WTC11 (cell line): ENCODE measurements around the gene CSF1R. TPM values are rescaled to one million over a fixed set of nuclear protein-coding genes. Genes with fewer than 3 reads are reported as not detected.

Experiments
- ATAC-seq: fragments of 200-7000 bp; cut with Tn5 transposase; 2 replicates; pipeline ENCODE4 v1.10.0; 2021; ENCODE audit warnings: mild to moderate bottlenecking, moderate library complexity
- CTCF ChIA-PET: fragments of 300-600 bp; sonication (Branson Sonifier 250); formaldehyde crosslinking; loops from one replicate; lab custom pipeline; 2021; ENCODE audit warnings: antibody characterized with exemption; lab: Charles Lee
- POLR2A ChIA-PET: fragments of 350-600 bp; sonication (Branson Sonifier 250); formaldehyde crosslinking; loops from one replicate; lab custom pipeline; 2021; ENCODE audit warnings: antibody characterized with exemption; lab: Charles Lee
- DNase-seq: peaks from one replicate; pipeline ENCODE4 v3.0.0; 2021; ENCODE audit warnings: low spot score
- H3K27ac Mint-ChIP-seq: 2 replicates; pipeline ENCODE4 v1.8.0; 2021; ENCODE audit warnings: mixed read lengths
- H3K27me3 Mint-ChIP-seq: 2 replicates; pipeline ENCODE4 v1.8.0; 2021; ENCODE audit warnings: low read depth, mild to moderate bottlenecking, moderate library complexity, mixed read lengths
- H3K36me3 Mint-ChIP-seq: 2 replicates; pipeline ENCODE4 v1.8.0; 2021; ENCODE audit warnings: mixed read lengths
- H3K4me1 Mint-ChIP-seq: 2 replicates; pipeline ENCODE4 v1.8.0; 2022; ENCODE audit warnings: mixed read lengths
- H3K4me3 Mint-ChIP-seq: 2 replicates; pipeline ENCODE4 v1.8.0; 2021; ENCODE audit warnings: mild to moderate bottlenecking, moderate library complexity, mixed read lengths
- H3K9me3 Mint-ChIP-seq: 2 replicates; pipeline ENCODE4 v1.8.0; 2021; ENCODE audit warnings: mixed read lengths
- ATF1 ChIP-seq: sonication (generic); formaldehyde crosslinking; IDR thresholded peaks from 2 replicates; pipeline ENCODE4 v1.8.1; 2023; ENCODE audit warnings: mild to moderate bottlenecking, moderate library complexity, missing genetic modification reagents
- CBFB ChIP-seq: sonication (generic); formaldehyde crosslinking; IDR thresholded peaks from 2 replicates; pipeline ENCODE4 v1.8.1; 2022; ENCODE audit warnings: mild to moderate bottlenecking, low read depth, missing genetic modification reagents
- FOXJ3 ChIP-seq: sonication (generic); formaldehyde crosslinking; IDR thresholded peaks from 2 replicates; pipeline ENCODE4 v1.9.0; 2021; ENCODE audit warnings: missing genetic modification reagents, mild to moderate bottlenecking, borderline replicate concordance
- JAZF1 ChIP-seq: fragments of 250-450 bp; sonication (Bioruptor Pico); IDR thresholded peaks from 2 replicates; pipeline ENCODE4 v1.9.0; 2021; ENCODE audit warnings: moderate library complexity, mild to moderate bottlenecking, inconsistent platforms
- SOX15 ChIP-seq: fragments of 250-450 bp; sonication (Bioruptor Pico); IDR thresholded peaks from 2 replicates; pipeline ENCODE4 v1.9.0; 2021; ENCODE audit warnings: mild to moderate bottlenecking
- total RNA-seq: library from RNA; stranded (reverse); gene quantifications from 3 replicates; pipeline ENCODE4 v1.2.3, GENCODE V29; 2021
- TF ChIP-seq, protein P1 (sequence below): sonication (generic); formaldehyde crosslinking; IDR thresholded peaks from 2 replicates; pipeline ENCODE4 v1.8.1; 2023; ENCODE audit warnings: mild to moderate bottlenecking, missing genetic modification reagents
- TF ChIP-seq, protein P2 (sequence below): sonication (generic); formaldehyde crosslinking; IDR thresholded peaks from 2 replicates; pipeline ENCODE4 v1.8.0; 2022; ENCODE audit warnings: missing genetic modification reagents
- TF ChIP-seq, protein P3 (sequence below): fragments of 250-450 bp; sonication (Bioruptor Pico); conservative IDR thresholded peaks from 2 replicates; pipeline ENCODE4 v1.9.0; 2021; ENCODE audit warnings: mild to moderate bottlenecking
- TF ChIP-seq, protein P4 (sequence below): sonication (generic); formaldehyde crosslinking; IDR thresholded peaks from 2 replicates; pipeline ENCODE4 v1.8.0; 2023; ENCODE audit warnings: missing genetic modification reagents

The CSF1R gene
- total RNA-seq, 1 experiment from 2014 or later: 0.20 TPM

- DNase-seq (no peak), ATAC-seq (no peak)
- Mint-ChIP-seq H3K36me3 (no peaks in the 10 kb centered on the region), H3K4me1 (peaks cover 13% of the 10 kb centered on the region), H3K4me3 (no peak overlapping the region), H3K27ac (no peak overlapping the region), H3K27me3 (peaks cover 7% of the 10 kb centered on the region), H3K9me3 (no peaks in the 10 kb centered on the region)
- ChIA-PET CTCF (interaction anchor here (1.3 to 2.2 kb wide), 3 partner anchors 60 to 395 kb away, joined by 3 to 6 read pairs (median 3); no protein-coding TSS in a partner anchor), POLR2A (no interaction called here)
- TF ChIP-seq ATF1 (CRISPR knock-in tag) (no peak), CBFB (CRISPR knock-in tag) (no peak), FOXJ3 (no peak), SOX15 (CRISPR knock-in tag) (no peak)
- TF ChIP-seq, protein P1, sequence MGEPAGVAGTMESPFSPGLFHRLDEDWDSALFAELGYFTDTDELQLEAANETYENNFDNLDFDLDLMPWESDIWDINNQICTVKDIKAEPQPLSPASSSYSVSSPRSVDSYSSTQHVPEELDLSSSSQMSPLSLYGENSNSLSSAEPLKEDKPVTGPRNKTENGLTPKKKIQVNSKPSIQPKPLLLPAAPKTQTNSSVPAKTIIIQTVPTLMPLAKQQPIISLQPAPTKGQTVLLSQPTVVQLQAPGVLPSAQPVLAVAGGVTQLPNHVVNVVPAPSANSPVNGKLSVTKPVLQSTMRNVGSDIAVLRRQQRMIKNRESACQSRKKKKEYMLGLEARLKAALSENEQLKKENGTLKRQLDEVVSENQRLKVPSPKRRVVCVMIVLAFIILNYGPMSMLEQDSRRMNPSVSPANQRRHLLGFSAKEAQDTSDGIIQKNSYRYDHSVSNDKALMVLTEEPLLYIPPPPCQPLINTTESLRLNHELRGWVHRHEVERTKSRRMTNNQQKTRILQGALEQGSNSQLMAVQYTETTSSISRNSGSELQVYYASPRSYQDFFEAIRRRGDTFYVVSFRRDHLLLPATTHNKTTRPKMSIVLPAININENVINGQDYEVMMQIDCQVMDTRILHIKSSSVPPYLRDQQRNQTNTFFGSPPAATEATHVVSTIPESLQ (CRISPR knock-in tag): no peak
These were observed 24.0 kb downstream of the CSF1R start for GRCh38 chr5:150062216-150062922.

DNA sequence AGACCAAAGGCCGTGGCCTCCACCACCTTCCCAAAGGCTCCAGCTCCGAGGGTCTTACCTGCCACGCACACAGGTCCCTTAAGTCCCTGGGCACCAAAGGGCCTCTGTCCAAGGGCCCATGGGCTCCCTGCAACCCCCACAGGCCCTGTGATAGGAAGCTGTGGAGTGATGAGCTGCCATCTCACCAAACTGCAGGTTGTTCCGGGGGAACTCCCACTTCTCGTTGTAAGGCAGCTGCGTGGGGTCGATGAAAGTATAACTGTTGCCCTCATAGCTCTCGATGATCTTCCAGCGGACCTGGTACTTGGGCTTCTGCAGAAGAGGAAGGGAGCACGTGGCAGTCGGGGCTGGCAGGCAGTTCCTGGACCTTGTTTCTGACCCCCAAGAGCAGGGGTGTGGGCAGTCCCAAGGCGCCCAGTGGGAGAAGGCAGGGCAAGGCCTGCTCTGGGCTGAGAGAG is 24.8 kb downstream of the CSF1R start:
- no peaks in the 10 kb centered on the region for H3K36me3 Mint-ChIP-seq

More for the DNA sequence above, 24.8 kb downstream of the CSF1R start:
- DNase-seq: no peak
- Mint-ChIP-seq H3K4me1 (peaks cover 17% of the 10 kb centered on the region), H3K4me3 (no peak overlapping the region), H3K27ac (no peak overlapping the region), H3K9me3 (no peaks in the 10 kb centered on the region), H3K27me3 (peaks cover 7% of the 10 kb centered on the region)
- no peak for ATAC-seq
- ChIA-PET POLR2A (no interaction called here), CTCF (interaction anchor here (1.2 to 1.4 kb wide), 2 partner anchors 102 to 107 kb away, joined by 3 read pairs; no protein-coding TSS in a partner anchor)
- TF ChIP-seq CBFB (CRISPR knock-in tag) (no peak), JAZF1 (CRISPR knock-in tag) (no peak)
- TF ChIP-seq, protein P2, sequence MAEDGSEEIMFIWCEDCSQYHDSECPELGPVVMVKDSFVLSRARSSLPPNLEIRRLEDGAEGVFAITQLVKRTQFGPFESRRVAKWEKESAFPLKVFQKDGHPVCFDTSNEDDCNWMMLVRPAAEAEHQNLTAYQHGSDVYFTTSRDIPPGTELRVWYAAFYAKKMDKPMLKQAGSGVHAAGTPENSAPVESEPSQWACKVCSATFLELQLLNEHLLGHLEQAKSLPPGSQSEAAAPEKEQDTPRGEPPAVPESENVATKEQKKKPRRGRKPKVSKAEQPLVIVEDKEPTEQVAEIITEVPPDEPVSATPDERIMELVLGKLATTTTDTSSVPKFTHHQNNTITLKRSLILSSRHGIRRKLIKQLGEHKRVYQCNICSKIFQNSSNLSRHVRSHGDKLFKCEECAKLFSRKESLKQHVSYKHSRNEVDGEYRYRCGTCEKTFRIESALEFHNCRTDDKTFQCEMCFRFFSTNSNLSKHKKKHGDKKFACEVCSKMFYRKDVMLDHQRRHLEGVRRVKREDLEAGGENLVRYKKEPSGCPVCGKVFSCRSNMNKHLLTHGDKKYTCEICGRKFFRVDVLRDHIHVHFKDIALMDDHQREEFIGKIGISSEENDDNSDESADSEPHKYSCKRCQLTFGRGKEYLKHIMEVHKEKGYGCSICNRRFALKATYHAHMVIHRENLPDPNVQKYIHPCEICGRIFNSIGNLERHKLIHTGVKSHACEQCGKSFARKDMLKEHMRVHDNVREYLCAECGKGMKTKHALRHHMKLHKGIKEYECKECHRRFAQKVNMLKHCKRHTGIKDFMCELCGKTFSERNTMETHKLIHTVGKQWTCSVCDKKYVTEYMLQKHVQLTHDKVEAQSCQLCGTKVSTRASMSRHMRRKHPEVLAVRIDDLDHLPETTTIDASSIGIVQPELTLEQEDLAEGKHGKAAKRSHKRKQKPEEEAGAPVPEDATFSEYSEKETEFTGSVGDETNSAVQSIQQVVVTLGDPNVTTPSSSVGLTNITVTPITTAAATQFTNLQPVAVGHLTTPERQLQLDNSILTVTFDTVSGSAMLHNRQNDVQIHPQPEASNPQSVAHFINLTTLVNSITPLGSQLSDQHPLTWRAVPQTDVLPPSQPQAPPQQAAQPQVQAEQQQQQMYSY: no peak
- TF ChIP-seq, protein P3, sequence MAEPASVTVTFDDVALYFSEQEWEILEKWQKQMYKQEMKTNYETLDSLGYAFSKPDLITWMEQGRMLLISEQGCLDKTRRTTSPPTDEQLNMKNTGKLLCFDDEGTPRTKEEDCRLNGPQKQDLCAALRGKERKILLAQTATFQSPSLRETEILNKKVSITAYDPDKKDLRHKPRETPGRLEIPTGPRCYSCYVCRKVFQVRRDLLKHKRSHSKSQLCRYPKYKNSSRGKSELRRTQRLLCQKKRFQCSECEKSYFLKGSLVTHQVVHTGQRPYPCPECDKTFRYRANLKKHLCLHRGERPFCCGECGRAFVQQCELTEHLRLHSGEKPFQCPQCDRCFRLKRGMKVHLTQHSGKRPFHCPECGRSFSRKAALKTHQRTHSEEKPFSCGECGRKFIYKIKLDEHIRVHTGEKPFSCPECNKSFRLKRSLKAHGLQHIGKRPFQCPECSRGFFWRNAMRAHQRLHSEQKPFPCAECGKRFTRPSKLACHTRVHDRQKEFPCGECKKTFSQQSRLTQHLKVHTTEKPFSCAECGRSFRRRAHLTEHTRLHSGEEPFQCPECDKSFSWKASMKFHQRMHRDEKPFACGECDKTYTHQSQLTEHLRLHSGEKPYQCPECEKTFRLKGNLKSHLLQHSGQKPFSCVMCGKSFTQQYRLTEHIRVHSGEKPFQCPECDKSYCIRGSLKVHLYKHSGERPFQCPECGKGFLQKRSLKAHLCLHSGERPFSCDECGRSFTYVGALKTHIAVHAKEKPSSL (CRISPR knock-in tag): no peak
- TF ChIP-seq, protein P4, sequence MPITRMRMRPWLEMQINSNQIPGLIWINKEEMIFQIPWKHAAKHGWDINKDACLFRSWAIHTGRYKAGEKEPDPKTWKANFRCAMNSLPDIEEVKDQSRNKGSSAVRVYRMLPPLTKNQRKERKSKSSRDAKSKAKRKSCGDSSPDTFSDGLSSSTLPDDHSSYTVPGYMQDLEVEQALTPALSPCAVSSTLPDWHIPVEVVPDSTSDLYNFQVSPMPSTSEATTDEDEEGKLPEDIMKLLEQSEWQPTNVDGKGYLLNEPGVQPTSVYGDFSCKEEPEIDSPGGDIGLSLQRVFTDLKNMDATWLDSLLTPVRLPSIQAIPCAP (CRISPR knock-in tag): no peak
